Effector memory CD8-positive, alpha-beta T cell (primary cell): Measurements from ENCODE around the gene TLR6.
A peak's percentile ranks its signal among the peaks of the same experiment; 100 is the strongest.

Experiments used
- ATAC-seq: fragments of 150-1000 bp; cut with Tn5 transposase; replicated peaks from 2 replicates; pipeline ENCODE4 v1.10.0; 2021; ENCODE audit warnings: mild to moderate bottlenecking, moderate library complexity
- DNase-seq, 3 experiments: peaks; one replicate each; pipeline ENCODE4 v3.0.0; 2021
- H3K27ac Mint-ChIP-seq, 2 donors: one replicate each; pipeline ENCODE4 v1.8.0; 2022; ENCODE audit warnings: mild to moderate bottlenecking in 2 of 2, mixed read lengths in 2 of 2, moderate library complexity in 2 of 2
- H3K27me3 Mint-ChIP-seq, 2 donors: one replicate each; pipeline ENCODE4 v1.8.0; 2022; ENCODE audit warnings: mixed read lengths in 2 of 2
- H3K36me3 Mint-ChIP-seq: one replicate; pipeline ENCODE4 v1.8.0; 2022; ENCODE audit warnings: mild to moderate bottlenecking, moderate library complexity, mixed read lengths; ENCODE audit not compliant: insufficient read depth
- H3K4me1 Mint-ChIP-seq, 2 donors: one replicate each; pipeline ENCODE4 v1.8.0; 2022; ENCODE audit warnings: low read depth in 2 of 2, mixed read lengths in 2 of 2
- H3K4me3 Mint-ChIP-seq, 2 donors: one replicate each; pipeline ENCODE4 v1.8.0; 2022; ENCODE audit warnings: mild to moderate bottlenecking in 2 of 2, mixed read lengths in 2 of 2, moderate library complexity in 2 of 2
- H3K9me3 Mint-ChIP-seq, 2 donors: one replicate each; pipeline ENCODE4 v1.8.0; 2022; ENCODE audit warnings: mixed read lengths in 2 of 2
- total RNA-seq, 9 experiments: gene quantifications; one replicate each; lab custom pipeline; 2026; lab: John Stamatoyannopoulos, UW

The TLR6 gene
- total RNA-seq = 2.0 to 21.7 (median 5.9) reads per million in 9 experiments

DNA sequence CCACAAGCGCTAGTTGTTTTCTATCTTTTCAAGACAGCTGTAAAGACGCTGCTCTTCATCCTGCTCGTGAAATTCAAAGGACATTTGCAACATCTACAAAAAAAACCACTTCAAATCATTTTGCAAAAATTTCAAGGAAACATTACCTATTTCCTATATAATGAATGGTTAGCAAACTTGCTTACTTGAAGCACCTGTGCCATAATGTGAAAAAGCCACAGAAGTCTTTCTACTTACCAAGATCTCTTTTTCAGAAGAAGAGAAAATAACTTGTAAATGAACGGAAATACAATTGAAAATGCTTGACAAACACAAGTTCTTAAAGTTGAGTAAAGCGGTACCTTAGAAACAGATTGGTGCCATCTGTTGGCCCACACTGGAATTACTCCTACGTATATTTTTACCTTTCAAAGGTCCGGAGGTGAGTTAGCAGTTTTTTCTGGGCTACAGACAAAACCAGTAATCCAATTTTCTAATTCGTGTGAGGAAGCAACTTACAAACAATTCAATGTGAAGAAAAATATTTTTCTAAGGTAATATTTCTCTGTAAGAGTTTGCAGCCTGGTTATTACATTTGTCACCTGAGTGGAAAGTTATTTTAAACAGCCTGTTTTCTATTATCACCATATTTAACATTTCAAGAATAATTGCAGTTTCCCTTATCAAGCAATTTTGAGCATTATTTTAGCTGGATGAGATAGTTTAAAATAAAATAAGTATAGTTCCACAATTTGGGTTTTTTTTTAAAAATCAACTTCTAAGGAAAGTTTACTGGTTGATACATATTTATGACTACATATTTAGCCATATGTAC, at the start of gene TLR6:
TLR6 (minus strand) TSS at position 294 of the 814 bp plus-strand sequence. CDS start 27,344 bp downstream, outside the sequence.
- peak; percentile 78 for ATAC-seq
- Mint-ChIP-seq H3K9me3 (no peaks in the 10 kb centered on the region), H3K36me3 (no peaks in the 10 kb centered on the region), H3K4me3 (peak within 1 kb of the TSS; percentile 51 to 70), H3K27me3 (peaks cover 10 to 13% of the 10 kb centered on the region in 2 donors), H3K4me1 (peaks cover 2 to 8% of the 10 kb centered on the region in 2 donors), H3K27ac (peak within 1 kb of the TSS in 1 of 2 donors; percentile 64)
- DNase-seq = peak; percentile 53 to 66 (median 58)

DNA sequence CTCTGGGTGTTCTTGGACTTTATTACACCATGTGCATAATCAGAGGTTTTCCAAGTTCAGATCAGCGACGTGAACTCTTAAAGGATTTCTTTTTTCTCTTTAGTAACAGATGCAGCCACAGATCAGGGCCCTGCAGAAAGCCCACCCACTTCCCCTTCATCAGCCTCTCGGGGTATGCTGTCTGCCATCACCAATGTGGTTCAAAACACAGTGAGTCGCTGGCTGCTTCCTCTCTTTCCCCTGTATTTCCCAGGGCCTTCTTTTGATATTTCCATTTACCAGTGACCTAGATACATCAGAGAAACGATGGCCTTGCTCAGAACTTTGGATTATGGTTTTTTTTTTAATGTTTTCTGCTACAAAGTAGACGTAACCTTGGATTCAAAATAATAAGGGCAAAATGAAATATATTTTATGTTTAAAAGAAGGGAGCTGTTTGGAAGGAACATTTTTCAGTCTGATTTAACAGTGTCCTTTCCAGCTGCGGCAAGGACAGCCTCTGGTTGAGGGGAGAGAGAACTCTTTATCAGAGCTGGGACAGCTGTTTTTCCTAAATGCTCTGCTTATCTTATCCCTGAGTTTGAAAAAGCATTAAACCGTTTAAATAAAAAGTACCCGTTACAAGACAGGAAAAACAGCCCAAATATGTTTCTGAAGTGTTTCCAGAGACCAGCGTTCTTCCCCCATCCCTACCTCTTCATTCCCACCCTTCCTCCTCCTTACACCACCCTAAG, 49.2 kb upstream of the TLR6 start:
- DNase-seq (no peak), ATAC-seq (no peak)
- peaks cover 8 to 10% of the 10 kb centered on the region in 2 donors for H3K27me3 Mint-ChIP-seq
- H3K36me3 Mint-ChIP-seq = no peaks in the 10 kb centered on the region
- no peaks in the 10 kb centered on the region for H3K4me1 Mint-ChIP-seq
- H3K4me3 Mint-ChIP-seq = no peak overlapping the region
- no peaks in the 10 kb centered on the region for H3K9me3 Mint-ChIP-seq
- H3K27ac Mint-ChIP-seq = peak overlapping the region in 1 of 2 donors; percentile 60

DNA sequence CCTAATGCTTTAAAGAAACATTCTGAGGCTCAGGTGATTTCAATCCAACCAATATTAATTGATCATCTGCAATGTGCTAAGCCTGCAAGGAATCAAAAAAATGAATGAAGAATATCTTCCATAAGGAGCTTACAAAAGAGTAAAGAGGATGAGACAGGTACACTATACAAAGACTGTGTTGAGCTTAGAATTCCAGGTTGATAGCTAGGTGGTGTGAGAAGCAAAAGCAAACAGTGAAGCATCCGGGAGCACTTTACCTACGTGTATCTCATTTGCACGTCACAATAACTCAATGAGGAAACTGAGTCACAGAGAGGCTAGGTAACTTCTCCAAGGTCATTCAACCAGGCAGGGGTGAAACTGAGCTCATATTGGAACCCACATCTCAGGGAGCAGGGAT, 48.1 kb upstream of the TLR6 start:
- Mint-ChIP-seq H3K27ac (no peak overlapping the region), H3K9me3 (no peaks in the 10 kb centered on the region), H3K4me1 (no peaks in the 10 kb centered on the region), H3K27me3 (no peaks in the 10 kb centered on the region), H3K4me3 (no peak overlapping the region), H3K36me3 (no peaks in the 10 kb centered on the region)
- ATAC-seq (no peak), DNase-seq (no peak)

DNA sequence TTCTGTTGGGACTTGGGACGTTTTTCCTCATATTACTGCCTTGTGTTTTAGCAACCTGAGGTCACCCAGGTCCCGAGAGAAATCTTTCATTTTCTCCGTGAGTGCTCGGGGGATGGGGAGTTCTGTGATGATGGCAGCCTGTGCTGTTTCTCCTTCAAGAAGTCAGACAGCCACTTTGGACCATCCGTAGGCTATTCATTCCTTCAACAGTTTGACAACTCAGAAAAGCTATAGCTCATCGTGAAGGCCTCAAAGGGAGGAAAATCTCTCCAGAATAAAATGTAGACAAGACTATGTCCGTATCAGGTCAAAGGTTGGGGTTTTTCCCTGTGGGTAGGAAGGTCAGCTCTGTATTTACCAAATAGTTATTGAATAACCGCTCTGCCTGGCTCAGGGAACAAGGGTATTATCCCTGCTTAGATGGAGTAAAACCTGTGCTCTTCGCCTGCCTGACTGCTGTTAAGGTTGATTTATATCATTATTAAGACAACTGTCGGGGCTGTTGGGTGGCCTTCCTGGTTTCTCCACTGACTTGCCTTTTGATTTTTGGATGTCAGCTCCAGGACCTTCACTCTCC, 47.6 kb upstream of the TLR6 start:
- no peak for ATAC-seq

GRCh38 chr4:38902695-38903094, 46.1 kb upstream of the TLR6 start:
- H3K9me3 Mint-ChIP-seq = no peaks in the 10 kb centered on the region
- no peak overlapping the region for H3K27ac Mint-ChIP-seq

More for the DNA sequence above, 47.6 kb upstream of the TLR6 start:
- Mint-ChIP-seq H3K36me3 (no peaks in the 10 kb centered on the region), H3K9me3 (no peaks in the 10 kb centered on the region), H3K27ac (no peak overlapping the region), H3K4me3 (no peak overlapping the region), H3K27me3 (no peaks in the 10 kb centered on the region), H3K4me1 (no peaks in the 10 kb centered on the region)
- DNase-seq = no peak

GRCh38 chr4:38902221-38902620, 45.6 kb upstream of the TLR6 start:
- DNase-seq = no peak
- H3K27ac Mint-ChIP-seq = no peak overlapping the region
- H3K36me3 Mint-ChIP-seq = no peaks in the 10 kb centered on the region
- no peaks in the 10 kb centered on the region for H3K9me3 Mint-ChIP-seq
- no peak overlapping the region for H3K4me3 Mint-ChIP-seq
- H3K4me1 Mint-ChIP-seq = no peaks in the 10 kb centered on the region
- H3K27me3 Mint-ChIP-seq = peaks cover 13% of the 10 kb centered on the region in 2 donors
- ATAC-seq = no peak

More at GRCh38 chr4:38902695-38903094, 46.1 kb upstream of the TLR6 start:
- Mint-ChIP-seq H3K36me3 (no peaks in the 10 kb centered on the region), H3K4me1 (no peaks in the 10 kb centered on the region), H3K4me3 (no peak overlapping the region), H3K27me3 (peaks cover 8 to 10% of the 10 kb centered on the region in 2 donors)
- ATAC-seq = peak; percentile 77
- DNase-seq = no peak

GRCh38 chr4:38898245-38898644, 41.6 kb upstream of the TLR6 start:
- Mint-ChIP-seq H3K4me3 (no peak overlapping the region), H3K4me1 (no peaks in the 10 kb centered on the region), H3K36me3 (no peaks in the 10 kb centered on the region), H3K27me3 (peaks cover 37 to 42% of the 10 kb centered on the region in 2 donors), H3K9me3 (no peaks in the 10 kb centered on the region), H3K27ac (no peak overlapping the region)
- DNase-seq = no peak
- ATAC-seq = no peak

GRCh38 chr4:38896940-38897339, 40.3 kb upstream of the TLR6 start:
- DNase-seq = no peak
- Mint-ChIP-seq H3K4me3 (no peak overlapping the region), H3K27ac (no peak overlapping the region), H3K4me1 (no peaks in the 10 kb centered on the region), H3K36me3 (no peaks in the 10 kb centered on the region), H3K9me3 (no peaks in the 10 kb centered on the region), H3K27me3 (peaks cover 37 to 42% of the 10 kb centered on the region in 2 donors)
- ATAC-seq = no peak

DNA sequence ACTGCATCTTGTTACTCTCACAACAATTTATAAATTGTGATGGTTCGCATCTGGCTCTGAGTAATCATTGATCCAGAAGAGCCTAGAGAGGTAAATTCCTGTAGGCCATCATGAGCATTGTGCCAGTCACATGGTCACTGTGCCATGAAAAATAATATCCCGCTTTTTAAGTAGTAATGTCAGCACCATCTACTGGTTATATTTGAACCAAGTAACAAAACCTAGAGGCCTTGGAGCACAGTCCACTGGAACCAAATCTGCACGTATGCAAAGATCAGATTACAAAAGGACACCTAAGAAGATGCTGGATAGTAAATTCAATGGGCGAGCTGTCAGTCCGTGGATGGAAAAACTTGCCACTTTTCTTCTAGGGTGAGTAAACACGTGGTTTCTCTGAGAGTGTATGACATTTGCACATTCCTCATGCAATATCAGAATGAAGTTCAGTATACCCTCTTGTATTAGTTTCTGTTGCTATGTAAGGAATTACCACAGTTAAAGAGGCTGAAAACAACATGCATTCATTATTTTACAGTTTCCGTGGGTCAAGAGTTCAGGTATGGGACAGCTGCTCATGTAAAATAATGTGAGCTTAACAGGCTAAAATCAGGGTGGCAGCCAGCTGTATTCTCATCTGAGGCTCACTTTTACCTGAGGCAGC, 37.8 kb upstream of the TLR6 start:
- no peak for DNase-seq
- no peaks in the 10 kb centered on the region for H3K36me3 Mint-ChIP-seq
- no peak for ATAC-seq
- no peaks in the 10 kb centered on the region for H3K4me1 Mint-ChIP-seq
- no peak overlapping the region for H3K4me3 Mint-ChIP-seq
- peaks cover 37 to 42% of the 10 kb centered on the region in 2 donors for H3K27me3 Mint-ChIP-seq
- H3K27ac Mint-ChIP-seq = no peak overlapping the region
- no peaks in the 10 kb centered on the region for H3K9me3 Mint-ChIP-seq

DNA sequence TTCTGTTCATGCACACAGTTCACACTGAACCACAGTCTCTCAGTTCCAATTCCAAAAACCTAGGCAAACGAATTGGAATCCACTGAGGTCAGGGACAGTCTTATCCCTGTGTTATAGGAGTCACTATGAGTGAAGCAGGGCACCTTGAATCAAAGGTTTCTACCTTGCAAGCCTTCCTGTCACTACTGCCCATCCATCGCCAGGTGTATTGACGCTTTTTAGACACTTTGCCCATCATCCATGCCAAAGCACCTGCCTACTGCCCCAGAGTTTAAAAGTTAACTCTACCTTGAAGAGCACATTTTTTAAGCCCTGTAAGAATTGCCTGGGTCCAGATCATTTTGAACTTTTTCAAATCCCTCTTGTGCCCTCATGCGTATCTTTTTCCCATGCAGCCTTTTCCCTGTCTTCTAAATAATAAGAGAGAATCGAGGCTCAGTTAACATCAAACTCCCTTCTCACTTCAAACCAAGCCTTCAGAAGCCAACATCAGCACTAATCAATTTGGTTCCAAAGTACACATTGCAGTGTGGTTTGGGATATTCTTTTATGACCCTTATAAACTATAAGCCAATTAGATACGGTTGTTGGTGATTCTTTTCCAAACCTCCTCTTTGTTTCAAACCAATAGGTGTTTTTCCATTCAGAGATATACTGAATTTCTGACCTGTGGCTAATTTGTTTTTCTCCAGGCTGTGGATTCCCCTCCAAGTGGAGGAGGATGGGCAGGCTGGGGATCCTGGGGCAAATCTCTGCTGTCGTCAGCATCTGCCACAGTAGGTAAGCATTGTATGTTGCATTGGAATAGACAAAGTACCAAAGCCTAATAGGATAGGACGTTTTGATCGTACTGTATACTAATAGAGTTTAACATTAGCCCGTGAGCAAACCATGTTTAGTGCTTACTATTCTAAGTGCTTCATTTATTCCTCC, 34.7 kb upstream of the TLR6 start:
- H3K27me3 Mint-ChIP-seq = peaks cover 14 to 19% of the 10 kb centered on the region in 2 donors
- no peaks in the 10 kb centered on the region for H3K4me1 Mint-ChIP-seq
- no peak overlapping the region for H3K27ac Mint-ChIP-seq
- ATAC-seq = no peak
- DNase-seq = no peak
- H3K9me3 Mint-ChIP-seq = no peaks in the 10 kb centered on the region
- H3K4me3 Mint-ChIP-seq = no peak overlapping the region
- H3K36me3 Mint-ChIP-seq = peaks cover 3% of the 10 kb centered on the region

DNA sequence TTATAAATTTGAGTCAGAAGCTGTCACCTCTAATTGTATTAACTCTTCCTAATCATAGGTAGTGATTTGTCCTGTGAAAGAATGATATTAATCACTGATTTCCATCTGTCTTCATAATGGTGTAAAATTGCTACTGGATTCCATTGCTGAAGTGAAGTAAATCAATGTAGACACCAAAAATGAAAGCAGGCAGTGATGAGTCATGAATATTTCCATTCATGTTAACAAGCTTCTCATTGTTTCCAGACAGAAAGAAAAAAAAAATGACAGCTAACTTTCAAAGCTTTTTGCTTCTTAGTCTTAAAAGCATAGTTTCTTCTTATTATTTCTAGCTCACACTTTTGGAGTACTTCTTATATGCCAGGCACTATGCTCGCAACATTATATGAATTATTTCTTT, 32.5 kb upstream of the TLR6 start:
- H3K4me1 Mint-ChIP-seq = no peaks in the 10 kb centered on the region
- no peak overlapping the region for H3K4me3 Mint-ChIP-seq

DNA sequence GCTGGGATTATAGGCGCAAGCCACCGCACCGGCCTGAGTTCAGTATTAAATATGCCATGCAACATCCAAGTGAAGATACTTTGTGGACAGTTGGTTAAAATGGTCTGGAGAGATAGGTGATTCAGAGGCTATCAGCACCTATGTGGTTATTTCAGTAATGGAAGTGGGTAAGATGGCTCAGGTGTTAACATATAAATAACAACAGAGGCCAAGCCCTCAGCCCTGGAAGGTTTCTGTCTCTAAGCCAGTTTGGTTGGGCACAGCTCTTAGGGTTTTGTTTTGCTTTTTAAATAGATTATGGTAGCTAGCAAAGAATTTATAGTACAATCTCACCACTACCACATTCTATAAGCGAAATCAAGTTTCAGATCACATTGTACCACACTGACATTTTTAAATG, 27.6 kb upstream of the TLR6 start:
- no peak overlapping the region for H3K4me3 Mint-ChIP-seq
- ATAC-seq (no peak), DNase-seq (no peak)
- H3K36me3 Mint-ChIP-seq = peaks cover 3% of the 10 kb centered on the region
- H3K27me3 Mint-ChIP-seq = no peaks in the 10 kb centered on the region
- no peaks in the 10 kb centered on the region for H3K4me1 Mint-ChIP-seq
- H3K9me3 Mint-ChIP-seq = no peaks in the 10 kb centered on the region
- H3K27ac Mint-ChIP-seq = no peak overlapping the region

More for the DNA sequence above, 32.5 kb upstream of the TLR6 start:
- no peak for ATAC-seq
- Mint-ChIP-seq H3K36me3 (peaks cover 3% of the 10 kb centered on the region), H3K27ac (peak overlapping the region in 1 of 2 donors; percentile 28), H3K27me3 (no peaks in the 10 kb centered on the region), H3K9me3 (no peaks in the 10 kb centered on the region)
- no peak for DNase-seq
